Islet precursor cell (in vitro differentiated cells): Measurements from ENCODE around the gene SLC25A25.
A peak's percentile ranks its signal among the peaks of the same experiment; 100 is the strongest.
"Not testable (repeated sequence)": the region's sequence is repeated elsewhere in the genome, so short reads cannot be mapped to it uniquely, and the experiment has no call there.

Experiments used
- DNase-seq: peaks from one replicate; pipeline ENCODE4 v3.0.0-alpha.2; 2018

SLC25A25 gene

DNA sequence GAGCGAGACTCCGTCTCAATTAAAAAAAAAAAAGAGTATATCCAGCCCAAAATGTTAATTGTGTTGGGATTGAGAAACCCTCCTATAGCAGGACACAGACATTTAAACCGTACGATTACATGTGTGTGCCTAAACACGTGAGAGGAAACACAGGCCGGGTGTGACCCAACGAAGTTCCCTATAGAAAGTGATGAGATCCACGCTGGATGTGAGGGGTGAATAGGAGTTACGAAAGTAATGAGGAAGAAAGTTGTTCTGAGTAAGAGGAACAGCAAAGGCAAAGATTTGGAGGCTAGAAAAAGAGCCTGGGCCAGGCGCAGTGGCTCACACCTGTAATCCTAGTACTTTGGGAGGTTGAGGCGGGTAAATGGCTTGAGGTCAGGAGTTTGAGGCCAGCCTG, 14.5 kb upstream of the SLC25A25 start:
- no peak for DNase-seq

DNA sequence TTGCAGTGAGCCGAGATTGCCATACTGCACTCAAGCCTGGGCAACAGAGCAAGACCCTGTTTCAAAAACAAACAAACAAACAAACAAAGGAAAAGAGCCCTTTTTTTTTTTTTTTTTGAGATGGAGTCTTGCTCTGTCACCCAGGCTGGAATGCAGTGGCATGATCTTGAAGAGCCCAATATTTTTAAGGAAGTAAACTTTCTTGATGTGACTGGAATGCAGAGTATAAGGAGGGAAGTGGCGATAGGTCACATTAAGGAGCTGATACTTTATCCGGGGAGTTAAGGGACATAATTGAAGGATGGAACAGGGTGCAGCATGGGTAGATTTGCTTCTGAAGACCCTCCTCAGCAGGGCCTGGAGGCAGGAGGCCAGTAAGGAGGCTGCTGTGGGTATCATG, 13.9 kb upstream of the SLC25A25 start:
- DNase-seq = no peak

DNA sequence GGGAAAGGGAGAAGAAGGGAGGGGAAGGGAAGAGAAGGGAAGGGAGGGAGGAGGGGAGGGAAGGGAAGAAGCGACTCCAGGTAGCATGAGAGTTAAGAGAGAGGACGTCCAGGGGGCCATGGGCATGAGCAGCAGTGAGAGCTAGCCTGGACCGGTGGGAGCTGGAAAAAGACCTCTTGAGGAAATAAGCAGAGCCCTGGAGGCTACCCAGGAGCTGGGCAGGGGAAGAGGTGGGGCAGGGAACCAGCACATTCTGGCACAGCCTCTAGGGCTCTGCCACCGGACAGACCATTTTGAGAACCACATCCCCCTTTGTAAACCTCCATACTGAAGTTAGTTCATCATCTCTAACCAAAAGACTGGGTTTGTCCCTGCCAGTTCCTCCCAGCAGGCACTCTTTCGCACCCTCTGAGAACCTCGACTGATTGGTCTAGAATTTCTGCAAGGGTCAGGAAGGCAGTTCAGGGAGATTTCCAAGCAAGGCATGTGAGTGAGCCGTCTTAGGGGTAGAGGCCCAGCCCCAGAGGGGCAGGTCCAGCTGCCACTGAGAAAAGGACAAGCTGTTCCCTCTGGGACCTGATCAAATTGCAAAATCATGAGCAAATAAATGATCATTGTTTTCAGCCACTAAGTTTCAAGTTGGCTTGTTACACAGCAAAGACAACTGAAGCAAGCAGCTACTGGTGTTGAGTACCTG, 12.5 kb upstream of the SLC25A25 start:
- no peak for DNase-seq

DNA sequence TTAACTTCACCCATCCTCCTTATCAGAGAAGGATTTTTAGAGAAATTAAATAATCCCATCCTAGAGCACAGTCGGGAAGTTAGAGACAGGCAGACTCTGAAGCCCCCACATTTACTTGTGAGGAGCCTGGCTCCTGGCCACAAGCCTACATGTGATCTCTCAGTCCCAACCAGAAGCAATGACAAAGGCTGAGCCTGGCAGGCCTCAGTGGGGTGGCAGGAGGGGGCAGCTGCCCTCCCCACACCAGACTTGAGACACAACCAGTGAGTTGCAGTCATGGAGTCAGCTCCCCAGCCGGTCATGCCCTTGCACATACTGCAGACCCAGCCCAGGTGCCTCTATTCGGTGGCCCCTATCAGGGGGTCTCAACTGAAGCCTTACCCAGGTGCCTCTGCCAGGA, 11.9 kb upstream of the SLC25A25 start:
- no peak for DNase-seq

DNA sequence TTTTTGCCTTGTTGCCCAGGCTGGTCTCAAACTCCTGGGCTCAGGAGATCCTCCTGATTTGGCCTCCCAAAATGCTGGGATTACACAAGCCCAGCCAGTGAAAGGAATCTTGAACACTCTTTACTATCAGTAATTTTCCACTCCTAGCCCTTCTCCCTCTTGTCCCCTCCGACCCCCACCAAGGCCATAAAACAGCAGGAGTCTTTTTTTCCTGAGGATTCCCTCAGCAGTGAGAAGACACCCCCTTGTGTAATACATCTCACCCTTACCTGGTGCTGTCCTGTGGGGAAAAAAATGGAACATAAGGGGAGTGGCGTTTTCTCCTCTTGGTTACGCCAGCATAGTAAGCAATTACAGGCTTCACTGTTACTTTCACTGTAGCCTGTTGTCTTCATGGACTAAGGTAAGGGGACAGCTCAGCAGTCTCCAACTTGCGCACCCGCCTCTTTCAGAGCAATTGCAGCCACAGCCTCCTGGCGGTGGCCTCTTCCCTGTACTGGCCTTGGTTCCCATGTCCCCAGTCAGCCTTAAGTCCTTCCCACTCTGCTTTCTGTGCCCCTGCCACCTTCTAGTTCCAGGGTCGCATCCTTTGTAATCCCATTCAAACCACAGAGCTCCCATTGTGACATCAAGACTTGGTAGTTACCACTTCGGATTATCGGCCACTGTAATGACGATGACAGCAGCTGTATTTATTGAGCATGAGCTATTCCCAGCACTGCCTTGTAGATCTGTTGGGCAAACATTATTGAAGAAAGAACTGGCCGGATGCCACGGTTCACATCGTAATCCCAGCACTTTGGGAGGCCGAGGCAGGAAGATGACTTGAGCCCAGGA, 10.9 kb upstream of the SLC25A25 start:
- no peak for DNase-seq

DNA sequence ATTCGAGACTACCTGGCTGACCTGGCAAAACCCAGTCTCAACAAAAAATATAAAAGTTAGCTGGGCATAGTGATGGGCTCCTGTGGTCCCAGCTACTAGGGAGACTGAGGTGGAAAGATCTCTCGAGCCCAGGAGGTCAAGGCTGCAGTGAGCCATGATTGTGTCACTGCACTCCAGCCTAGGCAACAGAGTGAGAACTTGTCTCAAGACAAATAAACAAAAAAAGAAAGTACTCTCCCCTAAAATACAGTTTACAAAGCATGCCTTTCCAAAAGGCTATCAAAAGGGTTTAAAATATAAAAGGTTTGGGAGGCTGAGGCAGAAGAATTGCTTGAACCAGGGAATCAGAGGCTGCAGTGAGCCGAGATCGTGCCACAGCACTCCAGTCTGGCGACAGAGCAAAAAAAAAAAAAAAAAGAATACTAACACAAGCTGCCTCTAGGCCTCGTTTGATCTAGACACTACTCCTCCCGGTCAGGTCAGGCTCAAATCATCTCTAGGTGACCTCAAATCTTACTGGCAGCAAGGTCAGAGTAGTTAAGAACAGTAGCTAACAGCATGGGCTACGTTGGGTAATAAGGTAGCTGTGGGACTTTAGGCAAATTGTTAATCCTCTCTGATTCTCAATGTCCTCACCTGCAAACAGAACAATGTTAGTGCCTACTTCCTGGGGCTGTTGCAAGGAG, 10.2 kb upstream of the SLC25A25 start:
- no peak for DNase-seq

DNA sequence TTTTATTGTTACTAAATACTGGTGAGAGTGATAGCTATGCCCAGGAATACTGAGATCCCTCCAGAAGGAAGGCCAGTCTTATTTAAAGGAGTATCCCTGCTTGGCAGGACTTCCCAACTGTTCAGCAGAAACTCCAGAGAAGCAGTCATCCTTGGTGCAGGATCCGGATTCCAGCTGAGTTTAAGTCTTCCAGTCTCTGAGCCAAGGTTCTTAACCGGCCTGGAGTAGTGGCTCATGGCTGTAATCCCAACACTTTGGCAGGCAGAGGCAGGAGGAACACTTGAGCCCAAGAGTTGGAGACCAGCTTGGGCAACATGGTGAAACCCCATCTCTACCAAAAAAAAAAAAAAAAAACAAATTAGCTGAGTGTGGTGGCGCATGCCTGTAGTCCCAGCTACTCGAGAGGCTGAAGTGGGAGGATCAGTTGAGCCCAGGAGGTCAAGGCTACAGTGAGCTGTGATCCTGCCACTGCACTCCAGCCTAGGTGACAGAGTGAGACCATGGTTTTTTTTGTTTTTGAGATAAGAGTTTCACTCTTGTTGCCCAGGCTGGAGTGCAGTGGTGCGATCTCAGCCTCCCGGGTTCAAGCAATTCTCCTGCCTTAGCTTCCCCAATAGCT, 8.6 kb upstream of the SLC25A25 start:
- no peak for DNase-seq

DNA sequence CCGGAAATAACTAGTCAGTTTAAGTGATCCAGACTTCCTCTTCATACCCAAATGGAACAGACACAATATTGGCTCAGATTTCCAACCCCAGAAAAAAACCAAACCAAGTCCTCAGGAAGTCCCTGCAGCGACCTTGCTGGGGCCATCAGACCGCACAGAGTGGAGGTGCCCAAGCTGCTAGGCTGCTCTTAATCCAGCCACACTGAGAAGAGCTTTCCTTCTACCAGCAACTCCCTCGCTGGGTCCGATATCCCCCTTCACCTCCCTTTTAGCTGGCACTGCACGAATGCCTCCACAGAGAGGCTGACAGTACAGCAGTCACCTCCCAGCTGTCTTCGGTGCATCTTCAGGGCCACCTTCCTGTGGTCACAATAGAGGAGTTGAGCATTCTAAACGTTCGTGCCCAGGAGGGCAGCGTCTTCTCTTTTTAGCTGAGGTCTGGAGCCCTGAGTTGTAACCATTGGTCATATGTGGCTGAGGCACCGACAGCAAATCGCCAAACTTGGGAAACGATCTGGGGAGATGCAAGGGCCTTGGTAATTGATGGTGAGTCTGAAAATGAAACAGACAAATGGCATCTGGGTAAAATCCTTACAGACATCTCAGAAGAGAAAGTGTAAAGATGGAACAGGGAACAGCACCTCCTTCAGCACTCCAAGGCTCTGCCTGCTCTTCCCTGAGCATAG, 6.6 kb upstream of the SLC25A25 start:
- DNase-seq = no peak

DNA sequence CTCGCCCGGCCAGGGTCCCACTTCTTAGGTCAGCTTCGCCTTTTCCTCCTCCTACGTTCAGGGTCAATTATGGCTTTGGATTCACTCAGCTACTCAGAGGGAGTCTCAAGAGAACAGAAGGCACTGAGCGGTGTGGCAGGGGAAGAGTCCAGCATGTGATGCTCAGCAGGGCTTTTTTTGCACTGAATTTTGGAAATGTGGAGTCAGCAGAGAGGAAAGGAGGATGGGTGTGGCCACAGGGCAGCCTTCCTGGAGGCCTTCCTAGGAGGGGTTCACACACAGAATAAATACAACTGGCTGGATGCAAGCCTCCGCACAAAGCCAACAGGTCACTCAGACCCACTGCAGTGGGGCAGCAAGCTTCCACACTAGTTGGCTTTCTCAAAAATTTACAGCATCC, 5.8 kb upstream of the SLC25A25 start:
- DNase-seq = no peak

DNA sequence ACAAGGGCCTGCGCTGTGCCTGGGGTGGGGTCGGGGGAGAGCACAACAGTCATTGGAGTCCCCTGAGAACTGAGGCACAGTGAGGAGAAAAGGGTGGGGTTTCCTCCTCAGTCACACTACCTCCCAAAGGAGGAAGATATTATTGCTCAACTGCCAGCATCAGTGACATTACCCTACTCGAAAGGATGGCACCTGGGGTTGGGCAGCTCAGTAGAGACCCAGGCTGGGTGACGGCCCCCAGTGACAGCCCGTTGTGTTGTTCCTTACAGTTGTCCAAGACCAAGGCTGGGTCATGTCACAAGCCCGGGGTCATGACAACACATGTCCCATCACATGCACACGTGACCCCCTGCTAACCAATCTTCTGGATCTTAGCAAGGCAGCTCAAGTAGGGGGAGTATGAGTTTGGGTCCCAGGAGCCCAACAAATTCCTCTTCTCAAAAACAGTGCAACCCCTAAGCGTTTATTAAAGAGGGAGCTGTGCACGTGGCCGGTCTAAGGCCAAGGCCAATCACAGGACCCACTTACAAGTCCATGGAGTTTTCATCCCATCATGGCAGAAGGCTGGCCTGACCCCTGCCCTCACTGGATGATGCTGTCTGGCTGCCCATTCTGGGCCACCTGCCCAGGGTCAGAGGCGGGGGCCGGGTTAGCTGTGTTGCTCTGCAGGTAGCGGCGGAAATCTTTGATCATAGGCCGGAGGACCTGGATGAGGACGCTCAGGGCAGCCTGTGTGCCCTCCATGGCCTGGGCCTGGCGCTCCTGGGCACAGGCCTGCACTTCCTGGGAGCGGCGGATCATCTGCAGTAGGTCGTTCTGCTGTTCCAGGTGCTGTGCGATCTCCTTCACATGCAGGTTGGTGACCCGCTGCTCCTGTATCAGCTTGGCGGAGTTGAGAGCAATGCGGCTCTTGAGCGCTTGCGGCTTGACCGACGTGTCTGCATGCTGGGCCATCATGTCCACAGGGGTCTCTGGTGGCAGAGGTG, 4.9 kb upstream of the SLC25A25 start:
- no peak for DNase-seq

DNA sequence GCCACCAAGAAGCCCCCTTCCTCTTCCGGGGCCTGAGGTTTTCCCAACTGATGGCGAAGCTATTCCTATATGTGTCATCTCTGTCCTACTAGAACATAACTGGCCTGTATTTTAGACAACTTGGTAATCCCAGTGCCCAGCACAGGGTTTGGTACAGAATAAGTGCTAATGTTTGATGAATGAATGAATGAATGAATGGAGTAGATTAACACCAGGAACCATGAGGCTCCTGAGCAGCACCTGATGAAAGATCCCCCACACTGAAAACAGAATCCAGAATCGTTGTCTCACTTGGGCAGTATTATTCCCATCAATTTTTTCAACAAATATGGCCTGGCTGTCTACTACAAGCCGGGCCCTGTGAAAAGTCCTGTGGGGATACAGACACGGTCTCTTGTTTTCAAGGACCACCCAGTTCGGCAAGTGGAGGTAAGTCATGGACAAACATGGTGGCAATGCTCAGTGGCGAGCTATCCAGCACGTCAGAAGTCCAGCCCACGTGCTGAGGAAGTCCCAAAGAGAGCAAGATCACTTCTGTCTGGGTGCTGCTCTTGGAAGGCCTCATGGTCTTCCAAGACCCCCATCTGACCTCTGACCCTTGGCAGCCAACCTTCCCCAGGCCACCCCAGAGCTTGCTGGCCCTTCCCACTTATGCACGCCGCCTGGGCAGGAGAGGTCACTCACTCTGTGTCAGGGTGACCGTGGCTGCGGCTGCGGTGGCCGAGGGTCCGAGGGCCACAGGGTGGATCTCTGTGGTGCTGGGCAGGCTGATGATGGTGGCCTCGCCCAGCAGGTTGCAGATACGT, 1.9 kb upstream of the SLC25A25 start:
- DNase-seq = no peak

DNA sequence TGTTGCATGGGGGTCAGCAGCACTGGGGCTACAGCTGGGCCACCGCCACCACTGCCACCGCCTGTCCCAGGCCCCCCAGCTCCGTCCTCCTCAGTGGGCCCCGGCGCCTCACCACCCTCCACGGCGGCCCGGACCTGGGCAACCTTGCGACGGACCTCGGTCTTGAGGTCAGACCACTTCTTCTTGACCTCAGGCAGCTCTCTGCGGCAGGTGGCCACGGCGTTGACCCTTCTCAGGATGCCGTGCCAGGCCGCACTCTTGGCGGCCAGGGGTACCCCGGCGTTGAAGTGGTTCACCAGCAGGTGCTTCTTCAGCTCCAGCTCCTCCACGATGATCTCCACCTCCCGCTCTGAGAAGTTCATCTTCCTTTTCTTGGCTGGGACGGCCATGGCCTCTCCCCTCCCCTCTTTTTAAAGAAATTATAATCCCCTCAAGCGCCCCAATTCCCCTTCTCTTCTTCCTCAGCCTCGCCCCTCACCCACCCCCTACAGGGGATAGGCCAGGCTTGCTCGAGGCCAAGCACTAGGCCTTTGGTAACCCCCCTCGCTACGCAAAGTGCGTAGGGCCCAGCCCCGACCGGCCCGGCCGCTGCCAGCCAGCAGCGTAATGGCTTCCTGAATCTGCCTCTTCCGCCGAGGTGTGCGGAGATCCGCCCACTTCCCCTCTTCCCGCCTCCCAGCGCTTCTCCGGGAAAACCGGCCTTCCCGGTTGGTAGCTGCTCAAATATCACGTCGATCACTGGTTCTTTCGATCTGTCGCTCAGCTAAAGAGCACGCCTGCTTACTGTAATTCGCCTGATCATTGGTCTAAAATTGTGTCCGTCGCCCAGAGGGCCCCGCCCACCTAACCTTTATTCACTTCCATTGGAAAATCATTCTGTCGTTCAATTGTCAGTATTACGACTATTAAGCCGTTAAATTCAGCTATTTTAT, 1.1 kb upstream of the SLC25A25 start, which contains the start of gene NAIF1:
Gene NAIF1, minus strand, starts transcription at position 608 of the 932 bp plus-strand sequence. Its CDS starts 219 bp downstream, at position 389.
- DNase-seq = peak; percentile 99

DNA sequence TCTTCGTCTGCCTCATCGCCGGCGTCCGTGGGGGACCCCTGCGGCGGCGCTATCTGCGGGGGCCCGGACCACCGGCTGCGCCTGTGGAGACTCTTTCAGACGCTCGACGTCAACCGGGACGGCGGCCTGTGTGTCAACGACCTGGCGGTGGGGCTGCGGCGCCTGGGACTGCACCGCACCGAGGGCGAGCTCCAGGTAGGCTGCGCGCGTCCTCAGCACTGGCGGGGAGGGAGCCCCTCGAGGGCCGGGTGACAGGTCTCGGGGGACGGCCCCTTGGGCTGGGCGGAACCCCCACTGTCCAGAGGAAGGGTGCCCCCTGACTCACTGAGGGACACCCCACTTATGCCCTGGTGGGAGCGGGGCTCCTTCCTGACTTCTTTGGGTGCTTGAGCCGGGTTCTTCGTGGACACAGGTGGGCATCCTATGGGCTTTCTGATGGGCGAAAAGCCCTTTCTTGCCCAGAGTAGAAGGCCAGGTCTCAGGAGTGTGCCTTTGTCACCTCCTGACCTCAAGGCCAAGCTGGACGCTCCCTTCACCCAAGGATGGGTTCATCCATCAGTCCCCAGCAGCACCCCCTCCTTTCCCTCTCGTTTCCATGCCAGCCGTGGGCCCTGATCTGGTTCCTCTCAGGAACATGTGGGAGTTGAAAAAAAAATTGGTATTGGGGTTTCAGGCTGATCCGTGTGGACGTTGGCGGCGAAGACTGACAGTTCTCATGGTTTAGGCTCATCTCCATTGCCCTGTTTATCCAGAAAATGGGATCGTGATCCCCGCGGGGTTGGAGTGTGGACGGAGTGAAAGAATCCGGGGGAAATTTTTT, 564 bp downstream of the SLC25A25 start:
- no peak for DNase-seq

DNA sequence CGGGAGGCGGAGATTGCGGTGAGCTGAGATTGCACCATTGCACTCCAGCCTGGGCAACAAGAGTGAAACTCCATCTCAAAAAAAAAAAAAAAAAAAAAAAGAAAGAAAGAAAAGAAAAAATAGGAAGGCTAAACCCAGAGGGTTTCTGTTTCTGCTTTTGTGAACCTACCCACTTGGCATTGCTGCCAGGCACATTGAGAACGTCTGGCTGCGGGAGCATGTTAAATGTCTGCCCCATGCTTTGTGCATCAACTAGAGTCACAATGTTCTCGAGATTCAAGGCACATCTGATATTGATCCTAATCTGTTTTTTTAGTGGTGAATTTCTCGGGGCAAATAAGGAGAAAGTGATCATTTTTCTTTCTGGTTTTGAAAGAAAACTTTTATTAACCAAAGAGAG, 2.8 kb downstream of the SLC25A25 start:
- no peak for DNase-seq

DNA sequence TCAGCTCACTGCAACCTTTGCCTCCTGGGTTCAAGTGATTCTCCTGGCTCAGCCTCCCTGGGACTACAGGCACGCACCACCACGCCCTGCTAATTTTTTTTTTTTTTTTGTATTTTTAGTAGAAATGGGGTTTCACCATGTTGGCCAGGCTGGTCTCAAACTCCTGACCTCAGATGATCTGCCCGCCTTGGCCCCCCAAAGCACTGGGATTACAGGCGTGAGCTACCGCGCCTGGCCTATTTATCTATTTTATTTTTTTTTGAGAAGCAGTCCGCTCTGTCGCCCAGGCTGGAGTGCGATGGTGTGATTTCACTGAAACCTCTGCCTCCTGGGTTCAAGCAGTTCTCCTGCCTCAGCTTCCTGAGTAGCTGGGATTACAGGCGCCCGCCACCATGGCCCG, 3.4 kb downstream of the SLC25A25 start:
- DNase-seq = not testable (repeated sequence)

DNA sequence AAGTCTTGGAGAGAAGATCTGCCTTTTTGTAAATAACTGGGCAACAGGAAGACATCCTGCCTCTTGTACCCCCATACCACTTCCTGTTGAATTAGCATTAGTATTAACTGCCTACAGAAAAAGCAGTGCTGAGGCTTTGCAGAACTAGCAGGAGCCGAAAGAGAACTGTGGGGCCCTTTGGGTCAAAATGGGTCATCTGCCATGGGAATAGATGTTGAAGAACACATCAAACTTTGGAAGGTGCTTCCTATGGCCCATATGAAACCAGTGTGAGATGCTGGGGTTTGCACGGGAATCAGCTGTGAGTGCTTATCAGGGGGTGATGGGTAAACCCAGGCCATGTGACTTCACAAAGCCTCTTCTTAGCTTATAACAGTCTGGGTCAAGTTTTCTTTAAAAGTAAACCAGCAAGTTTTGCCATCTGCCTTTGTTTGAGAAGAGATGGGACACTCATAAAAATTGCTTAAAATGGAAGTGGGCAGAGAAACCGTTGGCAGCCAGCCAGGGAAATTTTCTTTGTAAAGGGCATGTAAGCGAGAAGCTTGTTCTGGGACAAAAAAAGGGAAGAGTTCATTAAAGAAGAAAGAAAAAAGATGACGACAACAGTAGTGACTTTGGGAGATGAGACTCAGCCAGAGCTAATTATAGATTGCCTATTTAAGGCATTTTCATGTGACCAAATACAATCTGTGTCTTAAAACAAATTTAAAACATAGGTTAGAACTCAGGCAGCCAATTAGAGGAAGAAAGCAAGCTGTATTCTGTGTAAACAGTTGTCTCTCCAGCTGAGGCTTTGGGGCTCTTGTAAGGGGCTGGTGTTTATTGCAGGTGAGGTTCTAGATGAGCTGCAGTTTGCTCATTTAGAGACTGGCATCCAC, 4.4 kb downstream of the SLC25A25 start:
- DNase-seq = no peak

DNA sequence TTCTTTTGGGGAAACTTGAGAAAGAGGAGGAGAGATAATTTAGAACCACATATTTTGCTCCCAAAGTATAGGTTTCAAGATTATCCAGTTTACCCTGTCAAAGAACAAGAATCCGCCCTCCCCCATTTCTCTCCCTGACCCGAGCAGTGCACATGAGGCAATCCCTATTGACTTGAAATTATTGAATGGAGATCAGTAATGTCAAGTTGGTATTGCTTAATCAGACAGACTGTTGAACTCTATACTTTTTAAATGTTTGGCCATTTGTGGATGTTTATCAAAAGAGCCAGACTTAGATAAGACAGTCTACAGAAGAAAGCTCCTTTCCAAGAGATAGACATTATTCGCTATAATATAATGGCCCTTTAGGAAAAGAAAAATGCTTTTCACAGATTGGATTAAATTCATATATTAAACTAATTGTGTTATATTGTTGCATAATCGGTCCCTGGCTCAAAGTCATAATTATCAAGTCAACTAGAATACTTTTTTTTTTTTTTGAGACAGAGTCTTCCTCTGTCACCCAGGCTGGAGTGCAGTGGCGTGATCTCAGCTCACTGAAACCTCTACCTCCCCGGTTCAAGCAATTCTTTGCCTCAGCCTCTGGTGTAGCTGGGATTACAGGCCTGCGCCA, 5.3 kb downstream of the SLC25A25 start:
- no peak for DNase-seq
